ENCODE measurements around the gene PFKFB3.
A peak's percentile ranks its signal among the peaks of the same experiment; 100 is the strongest.

The PFKFB3 gene

DNA sequence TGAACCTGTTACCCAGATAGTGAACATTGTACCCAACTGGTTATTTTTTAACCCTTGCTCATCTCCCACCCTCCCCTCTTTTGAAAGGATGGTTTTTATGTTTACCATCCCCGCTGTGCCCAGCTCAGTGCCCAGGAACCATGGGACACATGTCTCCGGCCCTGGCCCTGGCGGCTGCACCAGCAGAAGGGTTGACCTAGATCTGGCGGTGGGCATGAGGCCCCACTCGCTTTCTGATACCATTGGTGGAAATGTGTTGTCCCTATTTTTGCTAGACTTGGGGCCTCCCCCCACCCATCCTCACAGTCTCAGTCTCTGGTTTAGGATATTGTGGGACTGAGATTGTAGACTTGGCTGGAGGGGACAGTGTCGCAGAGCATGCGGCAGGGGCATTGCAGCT is 11.9 kb downstream of the PFKFB3 start:
- no peak overlapping the region for H3K27ac ChIP-seq (ENCODE audit: poor library complexity, severe bottlenecking)
- ATAC-seq (ENCODE audit: low read depth) (no peak), DNase-seq (ENCODE audit: low spot score) (no peak)
- no peaks in the 10 kb centered on the region for H3K27me3 ChIP-seq (ENCODE audit: insufficient read depth, poor library complexity, severe bottlenecking)
- no peak overlapping the region for H3K4me3 ChIP-seq (ENCODE audit: severe bottlenecking)
- no peak for TF ChIP-seq CTCF (IDR thresholded peaks at IDR 0.05; ENCODE audit: poor library complexity, severe bottlenecking)
- H3K4me1 ChIP-seq (ENCODE audit: insufficient read depth, poor library complexity, severe bottlenecking) = peaks cover 18% of the 10 kb centered on the region
- peaks cover 53% of the 10 kb centered on the region for H3K36me3 ChIP-seq (ENCODE audit: low read depth)
- no peaks in the 10 kb centered on the region for H3K9me3 ChIP-seq (ENCODE audit: severe bottlenecking)

- peaks cover 19% of the 10 kb centered on the region for H3K4me1 ChIP-seq (ENCODE audit: insufficient read depth, poor library complexity, severe bottlenecking)
- no peak for TF ChIP-seq CTCF (IDR thresholded peaks at IDR 0.05; ENCODE audit: poor library complexity, severe bottlenecking)
- ATAC-seq (ENCODE audit: low read depth) = no peak
- peaks cover 59% of the 10 kb centered on the region for H3K36me3 ChIP-seq (ENCODE audit: low read depth)
- no peak overlapping the region for H3K27ac ChIP-seq (ENCODE audit: poor library complexity, severe bottlenecking)
- no peaks in the 10 kb centered on the region for H3K27me3 ChIP-seq (ENCODE audit: insufficient read depth, poor library complexity, severe bottlenecking)
- DNase-seq (ENCODE audit: low spot score) = no peak
- no peak overlapping the region for H3K4me3 ChIP-seq (ENCODE audit: severe bottlenecking)
- no peaks in the 10 kb centered on the region for H3K9me3 ChIP-seq (ENCODE audit: severe bottlenecking)
These were observed 12.5 kb downstream of the PFKFB3 start for GRCh38 chr10:6215241-6215640.

DNA sequence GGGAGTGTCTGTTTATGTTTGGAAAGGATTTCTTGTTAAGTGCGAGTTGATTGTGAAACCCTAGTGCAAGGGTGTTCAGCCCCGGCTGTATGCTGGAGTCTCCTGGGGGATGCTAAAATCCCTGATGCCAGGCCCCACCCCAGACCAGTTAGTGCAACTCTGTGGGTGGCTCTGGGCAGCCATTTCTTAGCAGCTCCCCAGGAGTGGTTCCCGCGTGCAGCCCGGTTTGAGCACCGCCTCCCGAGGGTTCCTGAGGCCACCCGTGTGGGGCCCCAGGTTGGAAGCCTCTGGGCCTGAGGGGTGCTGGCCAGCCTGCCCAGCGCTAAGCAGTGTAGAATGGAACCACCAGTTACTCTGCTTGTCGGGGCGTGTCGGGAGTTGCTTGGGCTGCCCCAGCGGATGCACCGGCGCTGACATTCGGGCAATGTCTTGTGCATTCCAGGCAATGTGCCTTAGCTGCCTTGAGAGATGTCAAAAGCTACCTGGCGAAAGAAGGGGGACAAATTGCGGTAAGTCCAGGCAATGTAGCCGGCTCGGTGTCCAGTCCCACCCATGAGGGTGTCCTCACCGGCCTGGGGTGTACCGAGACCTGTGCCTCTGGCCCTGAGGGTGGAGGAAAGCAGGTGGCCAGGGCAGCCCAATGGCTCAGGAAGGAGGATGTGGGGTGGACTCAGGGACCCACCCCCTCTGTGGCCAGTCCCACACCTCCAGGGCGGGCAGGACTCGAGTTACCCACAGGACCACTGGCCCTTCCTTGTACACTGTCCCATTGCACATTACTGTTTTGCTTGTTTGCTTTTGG is 13.2 kb downstream of the PFKFB3 start:
- Histone ChIP-seq H3K4me1 (ENCODE audit: insufficient read depth, poor library complexity, severe bottlenecking) (peaks cover 19% of the 10 kb centered on the region), H3K27me3 (ENCODE audit: insufficient read depth, poor library complexity, severe bottlenecking) (no peaks in the 10 kb centered on the region), H3K27ac (ENCODE audit: poor library complexity, severe bottlenecking) (no peak overlapping the region), H3K4me3 (ENCODE audit: severe bottlenecking) (no peak overlapping the region), H3K36me3 (ENCODE audit: low read depth) (peaks cover 66% of the 10 kb centered on the region), H3K9me3 (ENCODE audit: severe bottlenecking) (no peaks in the 10 kb centered on the region)
- DNase-seq (ENCODE audit: low spot score) (no peak), ATAC-seq (ENCODE audit: low read depth) (no peak)
- TF ChIP-seq CTCF (IDR thresholded peaks at IDR 0.05; ENCODE audit: poor library complexity, severe bottlenecking) = no peak

- no peak for TF ChIP-seq CTCF (IDR thresholded peaks at IDR 0.05; ENCODE audit: poor library complexity, severe bottlenecking)
- ATAC-seq (ENCODE audit: low read depth) (no peak), DNase-seq (ENCODE audit: low spot score) (no peak)
- H3K4me3 ChIP-seq (ENCODE audit: severe bottlenecking) = no peak overlapping the region
- H3K9me3 ChIP-seq (ENCODE audit: severe bottlenecking) = no peaks in the 10 kb centered on the region
- peaks cover 19% of the 10 kb centered on the region for H3K4me1 ChIP-seq (ENCODE audit: insufficient read depth, poor library complexity, severe bottlenecking)
- H3K36me3 ChIP-seq (ENCODE audit: low read depth) = peaks cover 76% of the 10 kb centered on the region
- H3K27me3 ChIP-seq (ENCODE audit: insufficient read depth, poor library complexity, severe bottlenecking) = no peaks in the 10 kb centered on the region
- H3K27ac ChIP-seq (ENCODE audit: poor library complexity, severe bottlenecking) = peak overlapping the region; percentile 89
These were observed 14.2 kb downstream of the PFKFB3 start for GRCh38 chr10:6216916-6217315.

DNA sequence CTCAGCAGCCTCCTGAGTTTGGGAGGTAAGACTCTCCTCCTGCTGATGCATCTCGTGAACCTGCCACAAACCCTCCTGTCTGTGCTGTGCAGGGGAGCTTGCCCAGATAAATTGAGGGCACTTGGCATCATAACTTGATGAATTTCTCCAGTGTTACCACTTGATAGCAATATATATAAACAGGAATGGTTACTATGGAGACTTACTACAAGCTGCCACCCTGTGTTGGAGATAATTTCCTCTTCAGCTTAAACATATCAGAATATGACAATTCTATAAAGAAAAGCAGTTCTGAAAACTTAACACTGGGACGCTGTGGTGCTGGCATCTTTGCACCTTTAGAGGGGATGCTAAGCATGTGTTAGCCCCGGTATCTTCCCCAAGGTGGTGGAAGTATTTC is 14.9 kb downstream of the PFKFB3 start:
- peak overlapping the region; percentile 89 for H3K27ac ChIP-seq (ENCODE audit: poor library complexity, severe bottlenecking)
- no peaks in the 10 kb centered on the region for H3K27me3 ChIP-seq (ENCODE audit: insufficient read depth, poor library complexity, severe bottlenecking)
- no peaks in the 10 kb centered on the region for H3K9me3 ChIP-seq (ENCODE audit: severe bottlenecking)
- H3K4me1 ChIP-seq (ENCODE audit: insufficient read depth, poor library complexity, severe bottlenecking) = peaks cover 19% of the 10 kb centered on the region
- DNase-seq (ENCODE audit: low spot score) (no peak), ATAC-seq (ENCODE audit: low read depth) (no peak)
- peaks cover 83% of the 10 kb centered on the region for H3K36me3 ChIP-seq (ENCODE audit: low read depth)
- H3K4me3 ChIP-seq (ENCODE audit: severe bottlenecking) = no peak overlapping the region
- no peak for TF ChIP-seq CTCF (IDR thresholded peaks at IDR 0.05; ENCODE audit: poor library complexity, severe bottlenecking)
